Fibroblast of the aortic adventitia (primary cell): ENCODE measurements around the gene ADGRL4. TPM values are rescaled to one million over a fixed set of nuclear protein-coding genes. Genes with fewer than 3 reads are reported as not detected.
"Not testable (repeated sequence)": the region's sequence is repeated elsewhere in the genome, so short reads cannot be mapped to it uniquely, and the experiment has no call there.

Experiments
- DNase-seq: peaks from one replicate; pipeline ENCODE4 v3.0.0-alpha.2; 2010; ENCODE audit warnings: low read depth
- H3K4me3 ChIP-seq: 2 replicates; pipeline ENCODE4 v1.5.1; 2011; ENCODE audit warnings: low read depth, mild to moderate bottlenecking, control low read depth, low read length, moderate library complexity
- total RNA-seq: library from RNA; depleted of rRNA; stranded (reverse); fragments of >200 nt; gene quantifications from 2 replicates; pipeline ENCODE4 v1.2.3, GENCODE V29; 2012; ENCODE audit warnings: low replicate concordance
- TF ChIP-seq, protein P1 (sequence below): IDR thresholded peaks from 2 replicates; pipeline ENCODE4 v1.5.1; 2011; ENCODE audit warnings: mild to moderate bottlenecking, low read length, control low read depth, inconsistent platforms; ENCODE audit not compliant: insufficient read depth

ADGRL4 gene
- total RNA-seq, 1 donor = 139 TPM

DNA sequence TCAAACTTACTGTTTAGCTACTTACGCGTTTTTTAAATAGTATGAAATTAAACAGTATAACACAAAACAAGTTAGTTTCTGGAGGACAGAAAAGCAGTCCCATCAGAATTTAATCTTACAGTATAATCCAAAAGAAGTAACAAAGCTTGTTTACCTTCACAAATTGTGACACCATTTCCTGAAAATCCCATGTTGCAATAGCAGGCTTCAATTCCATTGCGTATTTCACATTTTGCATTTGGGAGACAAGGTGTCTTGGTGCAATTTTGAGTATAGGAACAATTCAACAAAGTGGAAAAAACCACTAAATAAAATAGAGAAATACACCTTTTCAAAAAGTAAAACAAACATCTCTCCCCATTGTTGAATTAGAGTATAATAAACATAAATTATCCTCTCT, 1.6 kb downstream of the ADGRL4 start:
- peak; percentile 27 for DNase-seq
- no peak overlapping the region for H3K4me3 ChIP-seq
- TF ChIP-seq, protein P1, sequence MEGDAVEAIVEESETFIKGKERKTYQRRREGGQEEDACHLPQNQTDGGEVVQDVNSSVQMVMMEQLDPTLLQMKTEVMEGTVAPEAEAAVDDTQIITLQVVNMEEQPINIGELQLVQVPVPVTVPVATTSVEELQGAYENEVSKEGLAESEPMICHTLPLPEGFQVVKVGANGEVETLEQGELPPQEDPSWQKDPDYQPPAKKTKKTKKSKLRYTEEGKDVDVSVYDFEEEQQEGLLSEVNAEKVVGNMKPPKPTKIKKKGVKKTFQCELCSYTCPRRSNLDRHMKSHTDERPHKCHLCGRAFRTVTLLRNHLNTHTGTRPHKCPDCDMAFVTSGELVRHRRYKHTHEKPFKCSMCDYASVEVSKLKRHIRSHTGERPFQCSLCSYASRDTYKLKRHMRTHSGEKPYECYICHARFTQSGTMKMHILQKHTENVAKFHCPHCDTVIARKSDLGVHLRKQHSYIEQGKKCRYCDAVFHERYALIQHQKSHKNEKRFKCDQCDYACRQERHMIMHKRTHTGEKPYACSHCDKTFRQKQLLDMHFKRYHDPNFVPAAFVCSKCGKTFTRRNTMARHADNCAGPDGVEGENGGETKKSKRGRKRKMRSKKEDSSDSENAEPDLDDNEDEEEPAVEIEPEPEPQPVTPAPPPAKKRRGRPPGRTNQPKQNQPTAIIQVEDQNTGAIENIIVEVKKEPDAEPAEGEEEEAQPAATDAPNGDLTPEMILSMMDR = no peak

GRCh38 chr1:78996791-78997190, 9.7 kb downstream of the ADGRL4 start:
- no peak overlapping the region for H3K4me3 ChIP-seq
- DNase-seq = no peak
- TF ChIP-seq, protein P1 = no peak

DNA sequence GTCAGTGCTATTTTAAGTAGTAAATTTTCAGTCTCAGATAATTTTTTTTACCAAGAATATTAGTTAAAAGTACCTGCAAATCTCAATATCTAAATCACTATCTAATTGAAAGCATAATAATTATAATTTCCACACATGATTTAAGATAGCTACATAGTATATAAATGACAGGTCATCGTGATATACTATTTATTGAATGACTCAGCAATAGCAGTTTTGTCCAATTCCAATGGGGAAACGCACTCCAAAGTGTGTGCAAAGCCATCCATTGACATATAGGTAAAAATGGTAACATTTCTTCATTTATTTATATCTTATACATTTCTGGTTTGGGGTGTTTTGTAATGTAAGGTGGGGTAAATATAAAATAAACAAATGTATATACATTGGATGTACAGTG, 19.5 kb downstream of the ADGRL4 start:
- no peak for DNase-seq
- H3K4me3 ChIP-seq = no peak overlapping the region
- TF ChIP-seq, protein P1 = no peak

DNA sequence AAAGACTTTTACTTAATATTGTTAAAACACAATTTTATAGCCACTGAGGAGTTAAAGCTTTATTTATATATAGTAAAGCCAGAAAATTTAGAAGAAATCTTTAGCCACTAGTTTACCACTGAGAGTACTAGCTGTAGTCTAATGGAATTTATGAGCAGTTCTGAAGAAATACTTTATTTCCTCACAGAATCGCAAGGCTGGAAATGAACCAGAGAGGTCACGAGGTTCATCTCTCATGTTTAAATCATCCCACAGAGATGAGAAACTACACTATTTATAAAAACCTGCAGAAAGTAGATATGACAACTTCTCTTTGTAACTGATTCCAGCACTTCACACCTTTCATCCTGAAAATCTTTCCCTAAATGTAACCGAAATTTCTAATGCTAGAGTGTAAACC, 26.0 kb downstream of the ADGRL4 start:
- no peak overlapping the region for H3K4me3 ChIP-seq
- DNase-seq = peak; percentile 8
- TF ChIP-seq, protein P1 = no peak

- TF ChIP-seq, protein P1 = no peak
- no peak for DNase-seq
- no peak overlapping the region for H3K4me3 ChIP-seq
Observed at GRCh38 chr1:78972723-78973122, 33.8 kb downstream of the ADGRL4 start.

DNA sequence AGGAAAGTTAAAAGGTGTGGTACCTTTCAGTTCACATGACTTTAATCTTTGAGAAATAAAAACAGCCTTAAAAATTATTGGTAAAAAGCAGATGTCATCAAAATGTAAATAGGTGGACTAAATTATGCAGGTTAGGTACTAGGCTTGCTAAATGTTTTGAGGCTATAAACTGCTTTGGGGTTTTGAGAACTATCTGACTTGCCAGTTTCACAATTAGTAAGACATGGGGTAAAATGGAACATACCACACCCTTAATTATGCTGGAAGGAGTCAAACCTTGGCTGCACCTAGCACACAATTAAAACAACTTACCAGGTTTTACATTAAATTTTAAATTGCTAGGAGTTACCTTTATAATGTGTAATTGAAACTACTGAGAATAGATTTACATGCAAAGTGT, 39.4 kb downstream of the ADGRL4 start:
- H3K4me3 ChIP-seq, DNase-seq: not testable (repeated sequence)

- no peak overlapping the region for H3K4me3 ChIP-seq
- peak; percentile 24 for DNase-seq
- TF ChIP-seq, protein P1 = no peak
Observed at GRCh38 chr1:78958711-78959110, 47.8 kb downstream of the ADGRL4 start.
